DOHH2 (cell line): ENCODE data around the gene MEGF11.

Source experiments
- H3F3A ChIP-seq: fragments of 200-600 bp; sonication (generic), shearing (Covaris generic); 2 replicates; pipeline ENCODE4 v1.6.0; 2016; ENCODE audit warnings: antibody characterized with exemption, mild to moderate bottlenecking; ENCODE audit not compliant: control insufficient read depth, insufficient read depth
- H3K27ac ChIP-seq: fragments of 200-600 bp; sonication (generic); 2 replicates; pipeline ENCODE4 v1.5.1; 2014; ENCODE audit warnings: low read depth, mild to moderate bottlenecking, low read length, moderate library complexity
- H3K27me3 ChIP-seq: fragments of 200-600 bp; sonication (generic); 2 replicates; pipeline ENCODE4 v1.6.1; 2014; ENCODE audit warnings: mild to moderate bottlenecking, low read length, mixed read lengths; ENCODE audit not compliant: control insufficient read depth
- H3K36me3 ChIP-seq: fragments of 200-600 bp; sonication (generic); 2 replicates; pipeline ENCODE4 v1.6.1; 2014; ENCODE audit warnings: mild to moderate bottlenecking, low read length, moderate library complexity, mixed read lengths; ENCODE audit not compliant: control insufficient read depth
- H3K4me1 ChIP-seq: fragments of 200-600 bp; sonication (generic); 2 replicates; pipeline ENCODE4 v1.6.1; 2014; ENCODE audit warnings: mild to moderate bottlenecking, low read length, mixed read lengths; ENCODE audit not compliant: control insufficient read depth
- H3K4me2 ChIP-seq: fragments of 200-600 bp; sonication (generic); 2 replicates; pipeline ENCODE4 v1.6.0; 2014; ENCODE audit warnings: mild to moderate bottlenecking, low read length, moderate library complexity
- H3K4me3 ChIP-seq: fragments of 200-600 bp; sonication (generic); 2 replicates; pipeline ENCODE4 v1.5.1; 2014; ENCODE audit warnings: mild to moderate bottlenecking, low read length, mixed read lengths
- H3K79me2 ChIP-seq: fragments of 200-600 bp; sonication (generic); 2 replicates; pipeline ENCODE4 v1.6.1; 2014; ENCODE audit warnings: mild to moderate bottlenecking, low read length, mixed read lengths; ENCODE audit not compliant: control insufficient read depth
- H3K9me2 ChIP-seq: fragments of 200-600 bp; sonication (generic); replicated peaks from 2 replicates; pipeline ENCODE4 v1.6.1; 2014; ENCODE audit warnings: mild to moderate bottlenecking, low read length, mixed read lengths; ENCODE audit not compliant: control insufficient read depth
- H3K9me3 ChIP-seq: fragments of 200-600 bp; sonication (generic); 2 replicates; pipeline ENCODE4 v1.6.1; 2014; ENCODE audit warnings: antibody characterized with exemption, low read length, mixed read lengths; ENCODE audit not compliant: control insufficient read depth, insufficient read depth
- H4K20me1 ChIP-seq: fragments of 200-600 bp; sonication (generic); 2 replicates; pipeline ENCODE4 v1.6.0; 2014; ENCODE audit warnings: low read depth, mild to moderate bottlenecking, antibody characterized with exemption, low read length, moderate library complexity; ENCODE audit not compliant: control insufficient read depth, insufficient read depth
- CTCF ChIP-seq: fragments of 200-600 bp; sonication (generic); IDR thresholded peaks from one replicate; pipeline ENCODE4 v1.5.1; 2014; ENCODE audit warnings: antibody characterized with exemption, mild to moderate bottlenecking, low read depth, low read length; ENCODE audit not compliant: poor library complexity, severe bottlenecking
- EZH2phosphoT487 ChIP-seq: fragments of 200-600 bp; sonication (generic); IDR thresholded peaks from 2 replicates; pipeline ENCODE4 v1.6.1; 2017; ENCODE audit warnings: borderline replicate concordance, mild to moderate bottlenecking, antibody characterized with exemption, low read length, moderate library complexity, mixed read lengths

Gene MEGF11

GRCh38 chr15:65845826-65846519 is 407.6 kb downstream of the MEGF11 start:
- no peaks in the 10 kb centered on the region for H4K20me1 ChIP-seq
- H3F3A ChIP-seq, result no peaks in the 10 kb centered on the region
- H3K9me2 ChIP-seq, result no peaks in the 10 kb centered on the region
- no peaks in the 10 kb centered on the region for H3K79me2 ChIP-seq
- H3K4me1 ChIP-seq, result no peaks in the 10 kb centered on the region
- no peak overlapping the region for H3K4me3 ChIP-seq
- TF ChIP-seq CTCF (no peak), EZH2phosphoT487 (no peak)
- no peak overlapping the region for H3K4me2 ChIP-seq
- H3K27me3 ChIP-seq, result no peaks in the 10 kb centered on the region
- no peaks in the 10 kb centered on the region for H3K36me3 ChIP-seq
- no peak overlapping the region for H3K27ac ChIP-seq
- H3K9me3 ChIP-seq, result no peaks in the 10 kb centered on the region
